Measurements from ENCODE around the gene SPEM1. TPM values are rescaled to one million over a fixed set of nuclear protein-coding genes. Genes with fewer than 3 reads are reported as not detected.

SPEM1 gene
- total RNA-seq, 4 donors from 2014 or later, result not detected

DNA sequence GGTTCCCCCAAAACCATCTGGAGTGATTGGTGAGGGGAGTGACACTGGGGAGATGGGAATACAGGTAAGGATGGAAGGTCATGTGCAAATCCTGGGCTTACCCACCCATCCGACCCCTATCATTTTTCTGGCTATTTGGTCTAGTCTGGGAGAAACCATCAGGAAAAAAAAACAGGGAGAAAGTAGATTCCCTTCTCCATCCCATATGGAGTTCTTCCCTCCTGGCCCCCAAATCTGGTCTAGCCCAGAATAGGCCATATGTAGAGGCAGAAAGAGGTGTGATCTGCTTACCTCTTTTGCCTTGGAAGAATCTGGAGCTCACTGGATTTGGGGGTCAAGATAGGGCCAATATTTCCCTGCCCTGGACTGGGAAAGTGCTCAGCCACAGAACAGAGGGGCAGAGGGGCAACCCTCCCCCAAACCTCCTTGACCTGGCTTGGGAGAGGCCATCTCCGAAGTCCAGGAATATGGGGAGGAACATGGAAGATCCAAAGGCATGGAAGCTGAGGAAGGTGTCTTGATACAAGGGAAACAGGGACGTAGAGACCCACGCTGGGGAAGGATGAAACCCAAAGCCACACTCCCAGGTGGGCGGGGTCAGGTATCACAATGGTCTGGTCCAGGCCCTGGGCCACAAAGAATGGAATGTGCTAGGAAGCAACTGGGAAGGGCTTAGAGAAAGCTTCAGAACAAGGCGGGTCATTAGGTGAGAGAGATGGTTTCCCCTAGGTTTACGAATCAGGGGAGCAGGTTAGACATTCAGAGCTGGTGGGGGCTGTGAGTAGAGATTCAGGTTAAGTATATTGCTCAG, 40.9 kb downstream of the SPEM1 start:
- H3K4me1 ChIP-seq, result peaks cover 12 to 28% (median 20%) of the 10 kb centered on the region in 4 donors
- no peak for TF ChIP-seq POLR2A (IDR thresholded peaks at IDR 0.05; ENCODE audit: low read depth)
- no peak for TF ChIP-seq POLR2AphosphoS5 (IDR thresholded peaks at IDR 0.05)
- no peak for TF ChIP-seq EP300 (IDR thresholded peaks at IDR 0.05)
- TF ChIP-seq, protein P1, sequence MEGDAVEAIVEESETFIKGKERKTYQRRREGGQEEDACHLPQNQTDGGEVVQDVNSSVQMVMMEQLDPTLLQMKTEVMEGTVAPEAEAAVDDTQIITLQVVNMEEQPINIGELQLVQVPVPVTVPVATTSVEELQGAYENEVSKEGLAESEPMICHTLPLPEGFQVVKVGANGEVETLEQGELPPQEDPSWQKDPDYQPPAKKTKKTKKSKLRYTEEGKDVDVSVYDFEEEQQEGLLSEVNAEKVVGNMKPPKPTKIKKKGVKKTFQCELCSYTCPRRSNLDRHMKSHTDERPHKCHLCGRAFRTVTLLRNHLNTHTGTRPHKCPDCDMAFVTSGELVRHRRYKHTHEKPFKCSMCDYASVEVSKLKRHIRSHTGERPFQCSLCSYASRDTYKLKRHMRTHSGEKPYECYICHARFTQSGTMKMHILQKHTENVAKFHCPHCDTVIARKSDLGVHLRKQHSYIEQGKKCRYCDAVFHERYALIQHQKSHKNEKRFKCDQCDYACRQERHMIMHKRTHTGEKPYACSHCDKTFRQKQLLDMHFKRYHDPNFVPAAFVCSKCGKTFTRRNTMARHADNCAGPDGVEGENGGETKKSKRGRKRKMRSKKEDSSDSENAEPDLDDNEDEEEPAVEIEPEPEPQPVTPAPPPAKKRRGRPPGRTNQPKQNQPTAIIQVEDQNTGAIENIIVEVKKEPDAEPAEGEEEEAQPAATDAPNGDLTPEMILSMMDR (IDR thresholded peaks at IDR 0.05), result no peak
- no peaks in the 10 kb centered on the region for H3K9me3 ChIP-seq
- 93% methylated on average over 7 of the region's 7 CpGs for WGBS
- H3K4me3 ChIP-seq, result no peak overlapping the region
- intact Hi-C loops (cut with DNase I), result no loop called here
- peaks cover 26 to 50% (median 44%) of the 10 kb centered on the region in 4 donors for H3K36me3 ChIP-seq
- no peaks in the 10 kb centered on the region for H3K27me3 ChIP-seq
- no peak for DNase-seq (ENCODE audit: extremely low spot score)
- H3K27ac ChIP-seq (replicated peaks in 1 of 4), result peak overlapping the region in 2 of 4 donors; percentile 26 to 40

DNA sequence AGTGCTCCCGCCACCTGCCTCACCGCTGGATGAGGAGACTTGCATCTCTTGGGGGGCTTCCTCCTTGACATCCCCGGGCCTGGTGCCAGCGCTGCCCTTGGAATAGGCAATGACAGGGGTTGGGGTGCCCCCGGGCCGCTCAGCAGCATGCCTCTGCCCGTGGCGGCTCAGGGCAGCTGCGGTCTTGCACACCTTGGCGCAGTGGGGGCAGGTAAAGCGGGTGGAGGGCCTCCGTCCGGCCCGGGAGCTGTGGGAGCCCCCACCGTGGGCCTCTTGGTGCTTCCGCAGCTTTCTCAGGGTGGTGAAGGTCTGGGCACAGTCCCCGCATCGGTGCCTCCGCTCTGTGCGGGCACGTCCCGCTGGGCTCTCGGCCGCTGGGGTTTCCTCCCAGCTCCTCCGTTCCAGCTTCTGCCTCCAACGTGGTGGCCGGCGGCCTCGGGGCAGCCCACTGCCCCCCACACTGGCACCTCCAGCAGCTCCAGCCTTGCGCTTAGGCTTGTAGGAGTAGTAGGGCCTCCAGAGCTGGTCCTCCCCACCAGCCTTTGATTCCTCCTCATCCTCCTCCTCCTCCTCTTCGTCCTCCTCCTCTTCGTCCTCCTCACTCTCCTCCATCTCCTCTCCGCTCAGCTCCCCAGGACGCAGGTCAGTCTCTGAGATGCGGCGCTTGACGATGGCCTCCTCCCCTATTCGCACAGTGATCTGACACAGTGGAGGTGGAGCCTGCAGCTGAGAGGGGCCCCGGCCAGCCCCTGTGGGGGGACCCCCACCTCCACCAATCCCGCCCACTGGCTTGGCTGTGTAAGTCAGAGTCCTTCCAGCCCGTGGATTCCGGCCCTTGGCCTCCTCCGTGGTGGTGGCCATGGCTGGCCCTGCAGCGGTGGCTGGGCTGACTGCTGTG, 42.6 kb downstream of the SPEM1 start:
- WGBS, result 89% methylated on average over 42 of the region's 44 CpGs
- no peak overlapping the region for H3K27ac ChIP-seq (replicated peaks in 1 of 4)
- TF ChIP-seq POLR2AphosphoS5 (IDR thresholded peaks at IDR 0.05) (no peak), EP300 (IDR thresholded peaks at IDR 0.05) (no peak)

GRCh38 chr17:7463372-7463846, 43.3 kb downstream of the SPEM1 start:
- WGBS, result 72% methylated on average over 3 of the region's 14 CpGs
- Histone ChIP-seq H3K27ac (replicated peaks in 1 of 4) (no peak overlapping the region), H3K9me3 (no peaks in the 10 kb centered on the region), H3K27me3 (no peaks in the 10 kb centered on the region), H3K4me3 (no peak overlapping the region), H3K36me3 (peaks cover 26 to 67% (median 52%) of the 10 kb centered on the region in 4 donors), H3K4me1 (peaks cover 25 to 36% (median 32%) of the 10 kb centered on the region in 4 donors)
- TF ChIP-seq, protein P1 (IDR thresholded peaks at IDR 0.05), result no peak
- TF ChIP-seq EP300 (IDR thresholded peaks at IDR 0.05) (no peak), POLR2AphosphoS5 (IDR thresholded peaks at IDR 0.05) (no peak), POLR2A (IDR thresholded peaks at IDR 0.05; ENCODE audit: low read depth) (no peak)
- DNase-seq (ENCODE audit: extremely low spot score), result no peak
- intact Hi-C loops (cut with DNase I), result no loop called here

More for the DNA sequence above, 42.6 kb downstream of the SPEM1 start:
- DNase-seq (ENCODE audit: extremely low spot score), result no peak
- intact Hi-C loops (cut with DNase I), result no loop called here
- H3K4me3 ChIP-seq, result no peak overlapping the region
- peaks cover 26 to 60% (median 52%) of the 10 kb centered on the region in 4 donors for H3K36me3 ChIP-seq
- H3K9me3 ChIP-seq, result no peaks in the 10 kb centered on the region
- H3K27me3 ChIP-seq, result no peaks in the 10 kb centered on the region
- peaks cover 21 to 30% (median 25%) of the 10 kb centered on the region in 4 donors for H3K4me1 ChIP-seq

GRCh38 chr17:7464081-7464480, 44.0 kb downstream of the SPEM1 start:
- DNase-seq (ENCODE audit: extremely low spot score), result no peak
- Histone ChIP-seq H3K4me1 (peaks cover 27 to 43% (median 39%) of the 10 kb centered on the region in 4 donors), H3K27me3 (no peaks in the 10 kb centered on the region), H3K27ac (replicated peaks in 1 of 4) (no peak overlapping the region), H3K4me3 (no peak overlapping the region), H3K9me3 (no peaks in the 10 kb centered on the region), H3K36me3 (peaks cover 26 to 71% (median 52%) of the 10 kb centered on the region in 4 donors)
- TF ChIP-seq, protein P1 (IDR thresholded peaks at IDR 0.05), result no peak
- TF ChIP-seq EP300 (IDR thresholded peaks at IDR 0.05) (no peak), POLR2AphosphoS5 (IDR thresholded peaks at IDR 0.05) (no peak), POLR2A (IDR thresholded peaks at IDR 0.05; ENCODE audit: low read depth) (no peak)
- intact Hi-C loops (cut with DNase I), result no loop called here
- 84% methylated on average over 9 of the region's 9 CpGs for WGBS
